Lower leg skin (tissue), 4 donors: ENCODE results near the gene GLRX3. TPM values are rescaled to one million over a fixed set of nuclear protein-coding genes. Genes with fewer than 3 reads are reported as not detected.
A peak's percentile ranks its signal among the peaks of the same experiment; 100 is the strongest.
"Not testable (repeated sequence)": the region's sequence is repeated elsewhere in the genome, so short reads cannot be mapped to it uniquely, and the experiment has no call there.

Experiments used
- DNase-seq, 2 donors: peaks; one replicate each; pipeline ENCODE4 v3.0.0-alpha.2; 2019; ENCODE audit warnings: low spot score in 2 of 2
- H3K4me3 ChIP-seq: fragments of 200-600 bp; sonication (generic); 2 replicates; pipeline ENCODE4 v1.5.1; 2017; ENCODE audit warnings: mild to moderate bottlenecking, low read depth; ENCODE audit not compliant: poor library complexity, severe bottlenecking
- POLR2A ChIP-seq, 2 donors: fragments of 450-650 bp; IDR thresholded peaks; one replicate each; pipeline ENCODE4 v1.6.1; 2016 to 2017; ENCODE audit warnings: antibody characterized with exemption in 2 of 2, mild to moderate bottlenecking in 1 of 2, moderate library complexity in 1 of 2
- WGBS, 2 donors: methylation state at CpG; one replicate each; pipeline ENCODE4 v1.1.5; 2018; 5-methylcytosine and 5-hydroxymethylcytosine counted together
- intact Hi-C: fragments of 100-400 bp; cut with DNase I; formaldehyde crosslinking; loops from one replicate; pipeline ENCODE4 v1.15.0; 2023; ENCODE audit warnings: low total_unique reads
- total RNA-seq, 4 donors: library from RNA; depleted of rRNA; stranded (reverse); fragments of >200 nt; gene quantifications; one replicate each; pipeline ENCODE4 v1.1.0, GENCODE V29; 2016
- TF ChIP-seq, protein P1 (sequence below), 3 donors: fragments of 450-650 bp; IDR thresholded peaks; one replicate each; pipeline ENCODE4 v1.5.1; 2016; ENCODE audit warnings: antibody characterized with exemption in 3 of 3, mild to moderate bottlenecking in 3 of 3, moderate library complexity in 2 of 3

The GLRX3 gene
- total RNA-seq, 4 donors from 2014 or later, result 31.5 to 60.7 (median 42.6) TPM

DNA sequence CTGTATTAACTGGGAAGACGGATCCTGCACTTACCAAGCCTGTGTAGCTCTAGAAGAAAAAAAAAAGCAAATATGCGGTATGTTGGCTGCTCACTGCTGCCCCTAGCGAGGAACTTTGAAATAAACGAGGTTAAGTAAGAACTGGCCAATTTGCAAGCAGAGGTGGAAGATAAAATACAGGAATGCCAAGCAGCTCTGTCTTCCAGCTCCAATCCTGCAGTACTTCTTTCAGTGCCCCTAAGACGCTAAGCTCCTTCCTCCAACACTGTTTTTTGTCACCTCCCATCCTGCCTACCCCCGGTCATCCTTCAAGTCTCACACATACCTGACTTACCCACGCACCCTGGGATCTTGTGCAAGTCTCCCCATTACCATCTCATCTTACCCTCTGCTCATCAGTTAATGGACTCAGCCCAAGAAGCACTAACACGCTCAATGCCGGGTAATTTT, 26.4 kb upstream of the GLRX3 start:
- TF ChIP-seq POLR2A (IDR thresholded peaks at IDR 0.05), result no peak
- TF ChIP-seq, protein P1, sequence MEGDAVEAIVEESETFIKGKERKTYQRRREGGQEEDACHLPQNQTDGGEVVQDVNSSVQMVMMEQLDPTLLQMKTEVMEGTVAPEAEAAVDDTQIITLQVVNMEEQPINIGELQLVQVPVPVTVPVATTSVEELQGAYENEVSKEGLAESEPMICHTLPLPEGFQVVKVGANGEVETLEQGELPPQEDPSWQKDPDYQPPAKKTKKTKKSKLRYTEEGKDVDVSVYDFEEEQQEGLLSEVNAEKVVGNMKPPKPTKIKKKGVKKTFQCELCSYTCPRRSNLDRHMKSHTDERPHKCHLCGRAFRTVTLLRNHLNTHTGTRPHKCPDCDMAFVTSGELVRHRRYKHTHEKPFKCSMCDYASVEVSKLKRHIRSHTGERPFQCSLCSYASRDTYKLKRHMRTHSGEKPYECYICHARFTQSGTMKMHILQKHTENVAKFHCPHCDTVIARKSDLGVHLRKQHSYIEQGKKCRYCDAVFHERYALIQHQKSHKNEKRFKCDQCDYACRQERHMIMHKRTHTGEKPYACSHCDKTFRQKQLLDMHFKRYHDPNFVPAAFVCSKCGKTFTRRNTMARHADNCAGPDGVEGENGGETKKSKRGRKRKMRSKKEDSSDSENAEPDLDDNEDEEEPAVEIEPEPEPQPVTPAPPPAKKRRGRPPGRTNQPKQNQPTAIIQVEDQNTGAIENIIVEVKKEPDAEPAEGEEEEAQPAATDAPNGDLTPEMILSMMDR (IDR thresholded peaks at IDR 0.05), result no peak
- intact Hi-C loops, result no loop called here
- DNase-seq, result peak; percentile 82 to 91
- peak overlapping the region; percentile 54 for H3K4me3 ChIP-seq
- WGBS, 2 donors, result 0 to 2% methylated on average over 9 of the region's 9 CpGs

DNA sequence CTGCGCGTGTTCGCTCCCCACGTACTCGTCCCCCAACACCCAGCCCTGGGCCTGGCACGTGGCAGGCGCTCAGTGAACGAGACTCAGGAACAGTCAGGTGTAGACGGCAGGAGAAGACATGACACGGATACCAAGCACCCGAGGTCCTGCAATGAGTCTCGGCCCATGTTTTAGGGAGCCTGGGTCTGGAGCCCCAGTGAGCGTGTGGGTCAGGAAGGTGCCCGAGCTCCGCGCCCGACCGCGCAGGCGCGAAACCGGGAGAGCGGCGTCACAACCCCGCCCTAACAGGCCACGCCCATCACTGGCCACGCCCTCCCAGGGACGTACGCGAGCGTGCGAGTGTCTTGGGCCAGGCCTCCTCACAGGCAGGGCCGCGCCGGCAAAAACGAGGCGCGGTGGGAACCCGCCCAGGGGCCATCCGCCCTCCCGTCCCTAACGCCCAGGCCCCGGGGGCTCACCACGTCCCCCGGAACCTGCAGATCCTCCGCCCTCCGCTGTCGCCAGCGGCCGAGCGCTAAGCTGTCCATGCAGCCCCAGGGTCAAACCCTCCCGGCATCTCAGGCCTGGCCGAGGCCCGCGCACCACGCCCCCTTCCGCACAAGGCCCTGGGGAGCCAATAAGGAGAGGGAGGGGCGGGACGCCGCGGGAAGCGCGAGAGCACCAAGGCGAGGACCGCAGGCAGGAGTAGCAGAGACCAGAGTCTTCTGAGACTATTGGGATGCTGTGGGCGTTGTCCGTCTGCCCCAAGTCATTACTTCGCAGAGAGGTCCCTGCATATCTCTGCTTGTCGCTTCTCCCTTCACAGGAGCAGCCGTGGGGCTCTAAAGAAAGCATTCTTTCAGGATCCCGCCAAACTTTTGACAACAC, 25.7 kb upstream of the GLRX3 start, which contains the start of gene C10orf143:
Gene C10orf143, minus strand, starts transcription at position 585 of the 867 bp plus-strand sequence. Its CDS starts 58 bp downstream, at position 527.
- WGBS, 2 donors, result 0% methylated on average over 30 to 37 of the region's 71 CpGs
- peak; percentile 97 to 99 for DNase-seq
- intact Hi-C loops, result no loop called here
- TF ChIP-seq POLR2A (IDR thresholded peaks at IDR 0.05), result peak in 1 of 2 donors; percentile 37
- TF ChIP-seq, protein P1 (IDR thresholded peaks at IDR 0.05), result no peak
- H3K4me3 ChIP-seq, result peak within 1 kb of the TSS; percentile 58

DNA sequence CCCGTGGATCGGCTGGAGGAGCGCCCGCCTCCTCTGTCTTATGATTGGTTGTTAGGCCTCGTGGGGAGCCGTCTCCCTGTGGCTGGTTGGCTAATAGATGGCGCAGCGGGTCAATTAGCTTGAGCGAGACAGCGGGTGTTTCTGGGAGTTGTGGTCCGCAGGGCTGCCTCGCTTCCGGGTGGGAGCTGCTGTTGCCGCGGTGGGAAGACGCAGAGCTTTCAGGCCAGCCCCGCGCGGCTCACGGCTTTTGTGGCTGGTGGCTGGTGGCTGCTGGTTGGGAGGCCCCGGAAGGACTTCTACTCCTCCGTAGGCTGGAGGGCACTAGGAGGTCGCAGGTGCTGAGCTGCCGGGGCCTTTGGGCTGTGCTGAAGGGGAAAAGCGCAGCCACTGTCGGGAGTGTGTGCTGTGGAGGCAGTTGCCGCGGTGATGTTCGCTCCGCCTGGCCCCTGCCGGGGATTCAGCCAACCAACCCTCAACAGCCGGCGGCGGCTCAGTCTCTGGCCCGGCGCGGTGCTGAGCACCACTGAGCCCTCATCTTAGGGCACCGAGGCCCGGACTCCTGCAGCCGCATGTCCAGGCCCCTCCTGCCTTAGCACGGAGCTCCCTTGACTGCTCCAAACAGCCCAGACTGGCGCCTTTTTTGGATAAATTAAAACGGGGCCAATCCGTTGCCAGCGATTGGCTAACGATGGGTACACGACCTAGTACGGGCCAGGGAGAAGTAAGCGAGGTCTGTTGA, 24.9 kb upstream of the GLRX3 start:
- TF ChIP-seq, protein P1 (IDR thresholded peaks at IDR 0.05), result no peak
- TF ChIP-seq POLR2A (IDR thresholded peaks at IDR 0.05), result no peak
- peak overlapping the region; percentile 58 for H3K4me3 ChIP-seq
- intact Hi-C loops, result no loop called here
- DNase-seq, result peak; percentile 97 to 99
- 1 to 2% methylated on average over 27 to 30 of the region's 49 CpGs for WGBS, 2 donors

DNA sequence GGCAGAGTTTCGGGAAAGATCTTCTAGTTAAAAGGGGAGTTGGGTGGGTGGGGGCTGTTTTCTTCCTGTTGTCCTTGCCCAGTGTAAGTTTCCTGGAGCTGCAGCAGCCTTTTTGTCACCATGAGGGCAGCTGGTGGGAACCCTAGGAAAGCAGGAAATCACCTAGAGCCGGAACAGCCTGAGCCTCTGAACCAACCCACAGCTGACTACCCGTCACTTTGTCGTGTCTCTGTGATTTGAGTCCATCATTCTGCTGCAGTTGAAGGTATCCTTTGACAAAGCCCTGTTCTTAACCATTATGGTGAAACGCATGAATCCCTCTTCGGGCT, 24.4 kb upstream of the GLRX3 start:
- TF ChIP-seq, protein P1 (IDR thresholded peaks at IDR 0.05), result no peak
- TF ChIP-seq POLR2A (IDR thresholded peaks at IDR 0.05), result no peak
- WGBS, 2 donors, result 72 to 83% methylated on average over 6 of the region's 6 CpGs
- peak overlapping the region; percentile 58 for H3K4me3 ChIP-seq
- intact Hi-C loops, result no loop called here
- no peak for DNase-seq

DNA sequence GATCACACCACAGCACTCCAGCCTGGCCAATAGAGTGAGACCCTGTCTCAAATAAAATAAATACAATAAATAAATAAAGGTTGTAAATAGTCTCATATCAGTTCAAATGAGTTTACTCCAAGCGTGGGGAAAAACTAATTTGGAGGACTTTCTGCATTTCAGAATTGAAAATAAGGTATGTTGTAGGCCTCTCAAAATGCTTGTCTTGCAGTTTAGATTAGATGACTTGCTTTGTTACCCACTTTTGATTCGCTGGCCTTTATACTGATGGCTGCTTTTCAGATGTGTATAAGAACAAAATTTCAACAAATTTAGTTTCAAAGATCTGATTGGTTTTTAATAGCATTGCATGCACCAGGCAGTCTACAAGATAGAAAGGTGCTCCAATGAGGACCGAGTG, 23.4 kb upstream of the GLRX3 start:
- H3K4me3 ChIP-seq, result no peak overlapping the region
- intact Hi-C loops, result no loop called here
- TF ChIP-seq, protein P1 (IDR thresholded peaks at IDR 0.05), result no peak
- no peak for TF ChIP-seq POLR2A (IDR thresholded peaks at IDR 0.05)
- 96 to 97% methylated on average over 3 of the region's 3 CpGs for WGBS, 2 donors
- DNase-seq, result no peak

DNA sequence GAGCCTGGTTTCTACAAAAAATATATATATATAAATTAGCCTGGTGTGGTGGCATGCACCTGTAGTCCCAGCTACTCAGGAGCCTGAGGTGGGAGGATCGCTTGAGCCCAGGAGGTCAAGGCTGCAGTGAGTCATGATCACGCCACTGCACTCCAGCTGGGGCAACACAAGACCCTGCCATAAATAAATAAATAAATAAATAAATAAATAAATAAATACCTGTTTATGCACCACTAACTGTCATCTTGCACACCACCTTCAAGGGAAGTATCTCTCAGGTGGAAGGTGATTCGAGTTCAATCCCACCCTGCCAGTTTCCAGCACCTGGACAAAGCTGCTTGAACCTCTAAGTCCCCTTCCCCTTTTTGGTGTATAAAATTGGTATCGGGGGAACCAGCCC, 19.2 kb upstream of the GLRX3 start:
- intact Hi-C loops, DNase-seq, H3K4me3 ChIP-seq: not testable (repeated sequence)
- 96 to 99% methylated on average over 4 of the region's 4 CpGs for WGBS, 2 donors

DNA sequence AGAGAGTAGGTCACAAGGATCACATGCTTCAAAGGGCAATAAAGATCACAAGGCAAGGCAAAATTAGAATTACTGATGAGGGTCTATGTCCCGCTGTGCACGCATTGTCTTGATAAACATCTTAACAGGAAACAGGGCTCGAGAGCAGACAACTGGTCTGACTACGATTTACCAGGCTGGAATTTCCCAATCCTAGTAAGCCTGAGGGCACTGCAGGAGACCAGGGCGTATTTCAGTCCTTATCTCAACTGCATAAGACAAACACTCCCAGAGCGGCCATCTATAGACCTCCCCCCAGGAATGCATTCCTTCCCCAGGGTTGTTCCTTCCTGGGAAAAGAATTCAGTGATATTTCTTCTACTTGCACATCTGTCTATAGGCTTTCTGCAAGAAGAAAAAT, 18.7 kb upstream of the GLRX3 start:
- DNase-seq, H3K4me3 ChIP-seq, intact Hi-C loops: not testable (repeated sequence)
- WGBS, 2 donors, result 60 to 74% methylated on average over 6 of the region's 6 CpGs
